Activated T-cell treated with anti-CD3 and anti-CD28 coated beads, Interleukin-2, amount 50 U/mL, for 24 hours (primary cell): ENCODE data around the gene MARCHF2.
"Not testable (repeated sequence)": the region's sequence is repeated elsewhere in the genome, so short reads cannot be mapped to it uniquely, and the experiment has no call there.

Experiments
- DNase-seq: peaks from one replicate; pipeline ENCODE4 v3.0.0-alpha.2; 2020
- H3K27ac Mint-ChIP-seq: 2 replicates; pipeline ENCODE4 v1.8.0; 2020; ENCODE audit warnings: mild to moderate bottlenecking, mixed read lengths
- H3K27me3 Mint-ChIP-seq: 2 replicates; pipeline ENCODE4 v1.8.0; 2020; ENCODE audit warnings: mixed read lengths
- H3K36me3 Mint-ChIP-seq: 2 replicates; pipeline ENCODE4 v1.8.0; 2020; ENCODE audit warnings: low read depth, mixed read lengths
- H3K4me1 Mint-ChIP-seq: 2 replicates; pipeline ENCODE4 v1.8.0; 2020; ENCODE audit warnings: low read depth, mixed read lengths
- H3K4me3 Mint-ChIP-seq: 2 replicates; pipeline ENCODE4 v1.8.0; 2020; ENCODE audit warnings: mild to moderate bottlenecking, moderate library complexity, mixed read lengths
- H3K9me3 Mint-ChIP-seq: 2 replicates; pipeline ENCODE4 v1.8.0; 2020; ENCODE audit warnings: mixed read lengths

The MARCHF2 gene

DNA sequence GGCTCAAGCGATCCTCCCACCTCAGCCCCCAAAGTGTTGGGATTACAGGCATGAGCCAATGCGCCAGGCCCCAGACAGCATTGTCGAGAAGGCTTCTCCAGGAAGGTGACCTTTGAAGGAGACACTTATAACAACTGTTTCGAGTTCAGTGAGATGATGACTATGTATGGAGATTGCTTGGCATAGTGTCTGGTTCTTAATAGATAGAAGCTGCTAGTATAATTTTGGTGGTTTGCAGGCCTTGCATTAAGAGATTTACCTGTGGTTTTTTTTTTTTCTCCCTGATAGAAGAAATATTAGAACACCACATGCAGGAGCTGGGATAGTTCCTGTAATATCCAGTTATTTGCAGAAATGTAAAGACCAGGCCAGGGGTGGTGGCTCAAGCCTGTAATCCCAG, 3.7 kb downstream of the MARCHF2 start:
- DNase-seq: no peak
- H3K36me3 Mint-ChIP-seq: no peaks in the 10 kb centered on the region
- no peaks in the 10 kb centered on the region for H3K9me3 Mint-ChIP-seq
- H3K27ac Mint-ChIP-seq: peak overlapping the region; percentile 22
- no peaks in the 10 kb centered on the region for H3K27me3 Mint-ChIP-seq
- no peak overlapping the region for H3K4me3 Mint-ChIP-seq
- H3K4me1 Mint-ChIP-seq: peaks cover 9% of the 10 kb centered on the region

- DNase-seq: no peak
- Mint-ChIP-seq H3K9me3 (no peaks in the 10 kb centered on the region), H3K36me3 (peaks cover 10% of the 10 kb centered on the region), H3K4me1 (no peaks in the 10 kb centered on the region), H3K27ac (no peak overlapping the region), H3K27me3 (no peaks in the 10 kb centered on the region), H3K4me3 (no peak overlapping the region)
These were observed 8.7 kb downstream of the MARCHF2 start for GRCh38 chr19:8421484-8422461.

DNA sequence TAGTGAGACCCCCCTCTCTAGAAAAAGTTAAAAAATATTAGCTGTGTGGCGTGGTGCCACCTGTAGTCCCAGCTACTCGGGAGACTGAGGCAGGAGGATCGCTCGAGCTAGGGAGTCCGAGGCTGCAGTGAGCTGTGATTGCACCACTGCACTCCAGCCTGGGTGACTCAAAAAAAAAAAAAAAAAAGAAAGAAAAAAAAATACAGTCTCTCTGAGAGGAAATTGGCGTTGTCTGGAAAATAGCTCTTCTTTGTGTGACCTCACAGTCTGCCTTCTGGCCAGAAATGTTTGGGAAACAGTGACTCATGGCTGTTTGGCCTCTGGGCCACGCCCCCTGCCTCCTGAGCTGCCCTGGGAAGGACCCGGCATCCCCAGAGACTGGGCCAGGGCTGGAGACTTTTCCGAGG, 10.7 kb downstream of the MARCHF2 start:
- H3K27ac Mint-ChIP-seq: no peak overlapping the region
- DNase-seq: no peak
- H3K4me3 Mint-ChIP-seq: no peak overlapping the region
- peaks cover 13% of the 10 kb centered on the region for H3K36me3 Mint-ChIP-seq
- no peaks in the 10 kb centered on the region for H3K9me3 Mint-ChIP-seq
- H3K27me3 Mint-ChIP-seq: no peaks in the 10 kb centered on the region
- no peaks in the 10 kb centered on the region for H3K4me1 Mint-ChIP-seq

- peaks cover 15% of the 10 kb centered on the region for H3K36me3 Mint-ChIP-seq
- H3K4me3 Mint-ChIP-seq, H3K27me3 Mint-ChIP-seq, H3K9me3 Mint-ChIP-seq, H3K4me1 Mint-ChIP-seq, DNase-seq, H3K27ac Mint-ChIP-seq: not testable (repeated sequence)
These were observed 12.2 kb downstream of the MARCHF2 start for GRCh38 chr19:8425331-8425730.

DNA sequence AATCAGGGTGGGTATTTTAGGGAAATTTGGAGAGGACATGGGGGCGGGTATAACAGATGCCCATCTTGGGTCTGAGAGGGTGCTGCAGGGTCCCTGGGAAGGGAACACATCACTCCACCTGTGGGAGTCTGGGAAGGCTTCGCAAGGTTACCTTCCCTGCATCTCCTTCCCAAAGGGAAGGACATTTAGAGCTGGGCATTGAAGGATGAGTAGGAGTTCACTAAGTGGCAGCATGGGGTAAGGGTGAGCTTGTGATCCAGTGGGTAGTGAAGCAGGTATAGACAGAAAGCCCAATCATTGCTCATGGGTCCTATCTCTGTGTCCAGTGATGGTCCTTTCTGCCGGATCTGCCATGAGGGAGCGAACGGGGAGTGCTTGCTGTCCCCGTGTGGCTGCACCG, 13.2 kb downstream of the MARCHF2 start:
- Mint-ChIP-seq H3K4me1 (no peaks in the 10 kb centered on the region), H3K27ac (no peak overlapping the region), H3K4me3 (no peak overlapping the region), H3K27me3 (no peaks in the 10 kb centered on the region), H3K9me3 (no peaks in the 10 kb centered on the region), H3K36me3 (peaks cover 15% of the 10 kb centered on the region)
- no peak for DNase-seq

- peaks cover 10% of the 10 kb centered on the region for H3K36me3 Mint-ChIP-seq
- H3K27ac Mint-ChIP-seq: no peak overlapping the region
- H3K4me1 Mint-ChIP-seq: no peaks in the 10 kb centered on the region
- H3K4me3 Mint-ChIP-seq: no peak overlapping the region
- H3K27me3 Mint-ChIP-seq: no peaks in the 10 kb centered on the region
- DNase-seq: no peak
- H3K9me3 Mint-ChIP-seq: no peaks in the 10 kb centered on the region
These were observed 15.9 kb downstream of the MARCHF2 start for GRCh38 chr19:8429044-8429443.

DNA sequence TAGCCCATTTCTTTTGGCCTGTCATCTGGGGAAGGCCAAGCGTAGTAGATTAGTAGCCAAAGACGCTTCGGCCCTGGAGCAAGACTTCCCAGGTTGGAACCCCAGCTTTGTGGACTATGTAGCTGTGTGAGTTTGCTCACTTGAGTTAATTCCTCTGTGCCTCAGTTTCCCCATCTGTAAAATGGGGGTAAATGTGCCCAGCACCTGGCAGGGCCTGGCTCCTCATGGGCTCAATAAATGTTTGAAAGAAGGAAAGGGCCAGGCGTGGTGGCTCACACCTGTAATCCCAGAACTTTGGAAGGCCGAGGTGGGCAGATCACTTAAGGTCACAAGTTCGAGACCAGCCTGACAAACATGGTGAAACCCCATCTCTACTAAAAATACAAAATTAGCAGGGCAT, 16.7 kb downstream of the MARCHF2 start:
- Mint-ChIP-seq H3K4me1 (no peaks in the 10 kb centered on the region), H3K9me3 (no peaks in the 10 kb centered on the region), H3K27ac (no peak overlapping the region), H3K27me3 (no peaks in the 10 kb centered on the region), H3K4me3 (no peak overlapping the region), H3K36me3 (peaks cover 10% of the 10 kb centered on the region)
- DNase-seq: no peak

DNA sequence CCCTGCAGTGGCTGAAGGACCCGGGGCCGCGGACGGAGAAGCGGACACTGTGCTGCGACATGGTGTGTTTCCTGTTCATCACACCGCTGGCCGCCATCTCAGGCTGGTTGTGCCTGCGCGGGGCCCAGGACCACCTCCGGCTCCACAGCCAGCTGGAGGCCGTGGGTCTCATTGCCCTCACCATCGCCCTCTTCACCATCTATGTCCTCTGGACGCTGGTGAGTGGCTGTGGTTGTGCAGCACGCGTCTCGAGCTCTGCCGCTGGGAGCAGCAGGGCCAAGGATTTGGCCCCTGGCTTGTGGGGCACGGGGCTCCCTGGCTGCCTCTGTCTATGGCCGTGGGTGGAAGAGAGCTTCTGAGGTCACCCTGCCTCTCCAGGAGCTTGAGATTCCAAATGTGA, 17.5 kb downstream of the MARCHF2 start:
- Mint-ChIP-seq H3K27me3 (no peaks in the 10 kb centered on the region), H3K9me3 (no peaks in the 10 kb centered on the region), H3K4me1 (no peaks in the 10 kb centered on the region), H3K27ac (no peak overlapping the region), H3K4me3 (no peak overlapping the region), H3K36me3 (peaks cover 10% of the 10 kb centered on the region)
- DNase-seq: no peak

DNA sequence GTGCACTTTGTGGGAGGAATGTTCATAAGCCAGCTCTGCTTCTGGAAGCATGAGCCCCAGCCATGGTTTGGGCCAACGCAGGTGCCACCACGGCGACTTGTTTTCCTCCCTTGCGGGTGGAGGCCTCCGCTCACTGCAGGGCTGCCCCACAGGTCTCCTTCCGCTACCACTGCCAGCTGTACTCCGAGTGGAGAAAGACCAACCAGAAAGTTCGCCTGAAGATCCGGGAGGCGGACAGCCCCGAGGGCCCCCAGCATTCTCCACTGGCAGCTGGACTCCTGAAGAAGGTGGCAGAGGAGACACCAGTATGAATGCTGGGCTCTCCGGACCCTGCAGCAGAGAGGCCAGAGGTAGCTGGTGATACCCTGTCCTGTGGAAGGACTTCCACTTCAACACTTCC, 25.1 kb downstream of the MARCHF2 start:
- H3K27ac Mint-ChIP-seq: no peak overlapping the region
- no peak overlapping the region for H3K4me3 Mint-ChIP-seq
- peaks cover 10% of the 10 kb centered on the region for H3K36me3 Mint-ChIP-seq

DNA sequence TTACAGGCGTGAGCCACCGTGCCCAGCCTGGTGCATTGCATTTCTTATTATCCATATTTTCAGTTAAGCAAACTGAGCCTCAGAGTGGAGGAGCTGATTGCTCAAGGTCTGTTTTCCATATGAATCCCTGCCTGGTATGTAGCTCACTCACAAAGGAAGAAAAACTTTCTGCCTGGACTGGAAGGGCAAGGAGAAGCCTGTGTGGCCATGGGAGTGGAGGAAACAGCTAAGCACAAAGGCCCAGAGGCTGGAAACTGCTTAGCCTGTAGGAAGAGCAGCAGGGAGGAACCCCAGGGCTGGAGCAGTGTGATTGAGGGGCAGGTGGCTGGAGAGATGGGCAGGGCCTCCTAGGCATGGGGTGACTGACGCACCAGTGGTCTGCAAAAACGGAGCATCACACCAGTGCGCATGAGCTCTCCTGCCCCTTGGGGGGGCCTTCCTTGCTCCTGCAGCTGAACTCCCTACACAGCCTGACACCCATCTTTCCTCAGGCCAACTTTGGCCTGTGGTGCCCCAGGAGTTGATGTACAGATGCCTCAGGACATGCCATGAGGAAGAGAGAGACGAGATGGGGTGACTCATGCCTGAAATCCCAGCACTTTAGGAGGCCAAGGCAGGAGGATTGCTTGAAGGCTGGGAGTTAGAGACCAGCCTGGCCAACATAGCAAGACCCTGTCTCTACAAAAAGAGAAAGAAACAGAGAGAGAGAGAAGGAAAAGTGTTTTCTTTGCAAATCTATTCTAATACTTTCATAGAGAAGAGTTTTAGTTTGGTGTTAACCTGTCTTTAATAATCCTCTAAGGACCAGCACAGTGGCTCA, 28.8 kb downstream of the MARCHF2 start:
- Mint-ChIP-seq H3K27ac (no peak overlapping the region), H3K4me1 (peaks cover 16% of the 10 kb centered on the region)

More for the DNA sequence above, 25.1 kb downstream of the MARCHF2 start:
- Mint-ChIP-seq H3K27me3 (no peaks in the 10 kb centered on the region), H3K9me3 (no peaks in the 10 kb centered on the region), H3K4me1 (peaks cover 3% of the 10 kb centered on the region)
- DNase-seq: no peak

GRCh38 chr19:8444140-8444676, 31.1 kb downstream of the MARCHF2 start:
- H3K27me3 Mint-ChIP-seq, H3K9me3 Mint-ChIP-seq, DNase-seq: not testable (repeated sequence)
- peak overlapping the region; percentile 99 for H3K27ac Mint-ChIP-seq
- peaks cover 35% of the 10 kb centered on the region for H3K4me1 Mint-ChIP-seq
- peak overlapping the region; percentile 95 for H3K4me3 Mint-ChIP-seq
- peaks cover 38% of the 10 kb centered on the region for H3K36me3 Mint-ChIP-seq

More for the DNA sequence above, 28.8 kb downstream of the MARCHF2 start:
- H3K36me3 Mint-ChIP-seq: peaks cover 30% of the 10 kb centered on the region
- no peaks in the 10 kb centered on the region for H3K9me3 Mint-ChIP-seq
- no peak for DNase-seq
- H3K4me3 Mint-ChIP-seq: peak overlapping the region; percentile 18
- no peaks in the 10 kb centered on the region for H3K27me3 Mint-ChIP-seq

- H3K4me1 Mint-ChIP-seq: peaks cover 39% of the 10 kb centered on the region
- H3K36me3 Mint-ChIP-seq: peaks cover 42% of the 10 kb centered on the region
- no peaks in the 10 kb centered on the region for H3K9me3 Mint-ChIP-seq
- peak within 1 kb of the TSS; percentile 99 for H3K27ac Mint-ChIP-seq
- H3K27me3 Mint-ChIP-seq: no peaks in the 10 kb centered on the region
- peak within 1 kb of the TSS; percentile 95 for H3K4me3 Mint-ChIP-seq
- DNase-seq: peak; percentile 100
These were observed 31.8 kb downstream of the MARCHF2 start, which contains the start of gene HNRNPM for GRCh38 chr19:8444677-8445487. Gene HNRNPM, plus strand, starts transcription at chr19:8444975. Its CDS starts 24 bp downstream, at chr19:8444999.

GRCh38 chr19:8445488-8446001, 32.4 kb downstream of the MARCHF2 start:
- Mint-ChIP-seq H3K9me3 (no peaks in the 10 kb centered on the region), H3K27me3 (no peaks in the 10 kb centered on the region), H3K4me3 (peak overlapping the region; percentile 95), H3K36me3 (peaks cover 47% of the 10 kb centered on the region), H3K27ac (peak overlapping the region; percentile 93), H3K4me1 (peaks cover 44% of the 10 kb centered on the region)
- peak; percentile 65 for DNase-seq
